ENCODE measurements around the gene IDH3A. TPM values are rescaled to one million over a fixed set of nuclear protein-coding genes. Genes with fewer than 3 reads are reported as not detected.

IDH3A gene
- polyA plus RNA-seq, 2 of the 4 experiments (the other 2 are of a cell fraction) = 85.6 to 149 TPM

GRCh38 chr15:78206326-78207109 lies 57.4 kb downstream of the IDH3A start:
- H3K4me1 ChIP-seq = peaks cover 9% of the 10 kb centered on the region
- TF ChIP-seq MAFK (IDR thresholded peaks at IDR 0.05; ENCODE audit: partially characterized antibody) = peak; percentile 16
- TF ChIP-seq NPAS2 (CRISPR knock-in tag; IDR thresholded peaks at IDR 0.05; ENCODE audit: borderline replicate concordance) = no peak
- H3K4me2 ChIP-seq = no peak overlapping the region
- ATAC-seq = peak in 1 of 2 experiments; percentile 11; a peak in 1 of 6 replicates
- no peaks in the 10 kb centered on the region for H3K9me3 ChIP-seq
- ChIA-PET POLR2A (interaction anchor here (1.0 kb wide), 2 partner anchors 58 to 231 kb away, joined by 3 to 6 read pairs; partner anchors contain the start of gene IDH3A), CTCF (interaction anchor here (0.8 to 16.2 kb wide), 8 partner anchors 10 to 93 kb away, joined by 3 to 184 read pairs (median 6); partner anchors contain the start of gene CIB2)
- H3K4me3 ChIP-seq = no peak overlapping the region
- no peak overlapping the region for H3K27ac ChIP-seq
- DNase-seq (ENCODE audit: low read depth in 1 of 2, low spot score in 1 of 2) = no peak
- FAIRE-seq = no peak
- 60% methylated on average over 12 of the region's 12 CpGs for WGBS (ENCODE audit: missing lambda C conversion rate)

- Histone ChIP-seq H3K4me2 (no peak overlapping the region), H3K4me1 (peaks cover 14% of the 10 kb centered on the region), H3K9me3 (no peaks in the 10 kb centered on the region), H3K27ac (no peak overlapping the region), H3K4me3 (no peak overlapping the region)
- ATAC-seq (no peak), FAIRE-seq (no peak), DNase-seq (ENCODE audit: low read depth in 1 of 2, low spot score in 1 of 2) (no peak)
- TF ChIP-seq CBX8 (IDR thresholded peaks at IDR 0.05) (no peak), SMC3 (IDR thresholded peaks at IDR 0.05) (no peak), JUN (IDR thresholded peaks at IDR 0.05) (no peak), CTCF (IDR thresholded peaks at IDR 0.05) (no peak), RCOR1 (IDR thresholded peaks at IDR 0.05; ENCODE audit: low read depth, low read length) (no peak), HMGXB4 (CRISPR knock-in tag; IDR thresholded peaks at IDR 0.05; ENCODE audit: borderline replicate concordance) (no peak), RFX5 (IDR thresholded peaks at IDR 0.05) (no peak), PHF8 (IDR thresholded peaks at IDR 0.05; ENCODE audit: borderline replicate concordance, low read depth) (no peak), ZSCAN20 (CRISPR knock-in tag; IDR thresholded peaks at IDR 0.05) (no peak), FOSB (CRISPR knock-in tag; IDR thresholded peaks at IDR 0.05) (no peak), NPAS2 (CRISPR knock-in tag; IDR thresholded peaks at IDR 0.05; ENCODE audit: borderline replicate concordance) (no peak)
- ChIA-PET CTCF (interaction anchor here (0.8 to 16.2 kb wide), 6 partner anchors 9 to 94 kb away, joined by 3 to 184 read pairs (median 4); partner anchors contain the start of gene CIB2), POLR2A (interaction anchor here (1.0 kb wide), 2 partner anchors 58 to 230 kb away, joined by 3 to 6 read pairs; partner anchors contain the start of gene IDH3A)
- 88% methylated on average over 5 of the region's 5 CpGs for WGBS (ENCODE audit: missing lambda C conversion rate)
Observed at GRCh38 chr15:78207110-78207458, 57.9 kb downstream of the IDH3A start.

GRCh38 chr15:78207641-78208340 lies 58.6 kb downstream of the IDH3A start:
- Histone ChIP-seq H3K4me3 (no peak overlapping the region), H3K4me2 (no peak overlapping the region), H3K27ac (no peak overlapping the region), H3K4me1 (peaks cover 21% of the 10 kb centered on the region), H3K9me3 (no peaks in the 10 kb centered on the region)
- no peak for FAIRE-seq
- ATAC-seq = no peak
- TF ChIP-seq SMC3 (IDR thresholded peaks at IDR 0.05) = no peak
- no peak for TF ChIP-seq ZFP36 (IDR thresholded peaks at IDR 0.05; ENCODE audit: borderline replicate concordance, partially characterized antibody)
- TF ChIP-seq POLR2AphosphoS2 (conservative IDR thresholded peaks at IDR 0.05; ENCODE audit: low read length) = no peak
- TF ChIP-seq POLR2A (IDR thresholded peaks at IDR 0.05; ENCODE audit: low read length) = no peak
- TF ChIP-seq FOXS1 (CRISPR knock-in tag; IDR thresholded peaks at IDR 0.05) = no peak
- TF ChIP-seq GATA3 (IDR thresholded peaks at IDR 0.05; ENCODE audit: borderline replicate concordance) = no peak
- no peak for TF ChIP-seq EHF (CRISPR knock-in tag; IDR thresholded peaks at IDR 0.05)
- TF ChIP-seq BHLHE40 (IDR thresholded peaks at IDR 0.05; ENCODE audit: low read depth, low read length) = no peak
- no peak for TF ChIP-seq ZSCAN20 (CRISPR knock-in tag; IDR thresholded peaks at IDR 0.05)
- TF ChIP-seq HDAC2 (IDR thresholded peaks at IDR 0.05) = no peak
- no peak for TF ChIP-seq E2F6 (IDR thresholded peaks at IDR 0.05; ENCODE audit: borderline replicate concordance, low read depth)
- TF ChIP-seq EP300 (IDR thresholded peaks at IDR 0.05) = no peak
- TF ChIP-seq KDM1A (IDR thresholded peaks at IDR 0.05; ENCODE audit: low read depth) = no peak
- TF ChIP-seq PBX3 (IDR thresholded peaks at IDR 0.05) = no peak
- ChIA-PET CTCF (interaction anchor here (0.8 to 16.2 kb wide), 6 partner anchors 9 to 77 kb away, joined by 3 to 184 read pairs (median 4); partner anchors contain the start of gene CIB2), POLR2A (no interaction called here)
- no peak for DNase-seq (ENCODE audit: low read depth in 1 of 2, low spot score in 1 of 2)
- 66% methylated on average over 7 of the region's 8 CpGs for WGBS (ENCODE audit: missing lambda C conversion rate)
